ENCODE results near the gene PSORS1C2.
A peak's percentile ranks its signal among the peaks of the same experiment; 100 is the strongest.

The PSORS1C2 gene

GRCh38 chr6:31111712-31112111 lies 27.2 kb downstream of the PSORS1C2 start:
- no peak for DNase-seq

DNA sequence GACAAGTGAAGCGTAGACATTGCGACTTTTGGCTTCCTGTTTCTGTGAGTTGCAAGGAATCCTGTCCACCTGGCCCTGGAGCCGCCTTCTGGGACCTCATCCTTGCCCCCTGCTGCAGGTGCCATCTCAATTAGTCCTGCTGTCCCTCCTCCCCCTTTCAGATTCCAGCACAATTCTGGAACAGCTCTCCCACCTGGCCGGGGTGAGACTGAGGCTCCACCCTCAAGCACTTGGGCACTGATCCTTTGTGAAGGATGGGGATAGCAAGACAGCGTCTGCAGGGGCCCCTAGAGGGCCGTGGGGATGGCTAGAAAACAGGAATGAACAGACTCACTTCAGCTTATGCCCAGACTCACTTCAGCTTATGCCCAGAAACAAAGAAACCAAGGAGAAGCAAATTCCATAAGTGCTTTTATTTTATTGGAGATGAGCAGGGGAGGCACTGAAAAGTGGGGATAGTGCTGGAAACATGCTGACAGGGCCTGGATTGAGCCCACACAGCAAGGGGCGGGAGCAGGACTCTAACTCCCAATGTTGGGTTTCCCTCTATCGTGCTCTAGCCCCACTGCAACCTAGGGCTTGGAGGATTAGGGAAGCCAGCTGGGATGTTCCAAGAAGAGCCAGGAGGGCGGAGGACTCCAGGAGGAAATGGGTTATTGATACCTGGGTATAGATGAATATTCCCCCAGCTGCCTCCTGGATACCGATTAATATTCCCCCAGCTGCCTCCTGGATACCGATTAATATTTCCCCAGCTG lies 27.9 kb downstream of the PSORS1C2 start:
- DNase-seq = peak; percentile 29

- no peak for DNase-seq
Measured at GRCh38 chr6:31107052-31107451, 31.8 kb downstream of the PSORS1C2 start.

DNA sequence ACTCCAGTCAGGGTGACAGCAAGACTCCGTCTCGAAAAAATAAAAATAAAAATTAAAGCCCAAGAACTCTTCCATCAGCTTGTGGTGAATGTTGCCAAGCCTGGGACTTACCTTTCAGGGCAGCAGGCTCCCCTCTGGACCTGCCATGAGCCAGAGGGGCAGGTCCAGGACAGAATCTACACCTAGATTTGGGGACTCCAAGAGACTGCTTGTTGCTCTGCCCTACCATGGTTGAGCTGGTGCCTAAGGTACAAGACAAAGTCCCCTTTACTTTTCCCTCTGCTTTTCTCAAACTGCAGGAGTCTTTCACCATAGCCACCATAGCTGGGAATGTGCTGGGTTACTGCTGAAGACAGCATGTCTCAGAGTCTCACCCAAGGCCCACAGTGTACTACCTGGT lies 35.7 kb downstream of the PSORS1C2 start:
- no peak for DNase-seq

DNA sequence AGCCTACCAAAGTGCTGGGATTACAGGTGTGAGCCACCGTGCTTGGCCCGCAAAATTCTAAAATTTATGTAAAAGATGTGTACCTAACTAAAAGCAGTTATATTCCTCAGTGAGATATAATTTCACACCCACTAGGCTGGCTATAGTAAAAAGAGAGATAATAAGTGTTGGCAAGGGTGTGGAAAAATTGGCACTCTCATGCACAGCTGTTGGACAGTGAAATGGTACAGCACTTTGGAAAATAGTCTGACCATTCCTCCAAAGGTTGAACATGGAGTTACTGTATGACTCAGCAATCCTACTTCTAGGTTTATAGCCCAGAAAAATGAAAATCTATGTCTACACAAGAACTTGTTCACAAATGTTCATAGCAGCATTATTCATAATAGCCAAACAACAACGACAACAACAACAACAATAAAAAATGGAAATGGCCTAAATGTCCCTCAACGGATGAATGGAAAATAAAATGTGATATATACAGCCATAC lies 40.4 kb downstream of the PSORS1C2 start:
- DNase-seq = no peak

GRCh38 chr6:31096656-31097055 lies 42.2 kb downstream of the PSORS1C2 start:
- no peak for DNase-seq

- DNase-seq = no peak
Measured at GRCh38 chr6:31096215-31096614, 42.7 kb downstream of the PSORS1C2 start.

DNA sequence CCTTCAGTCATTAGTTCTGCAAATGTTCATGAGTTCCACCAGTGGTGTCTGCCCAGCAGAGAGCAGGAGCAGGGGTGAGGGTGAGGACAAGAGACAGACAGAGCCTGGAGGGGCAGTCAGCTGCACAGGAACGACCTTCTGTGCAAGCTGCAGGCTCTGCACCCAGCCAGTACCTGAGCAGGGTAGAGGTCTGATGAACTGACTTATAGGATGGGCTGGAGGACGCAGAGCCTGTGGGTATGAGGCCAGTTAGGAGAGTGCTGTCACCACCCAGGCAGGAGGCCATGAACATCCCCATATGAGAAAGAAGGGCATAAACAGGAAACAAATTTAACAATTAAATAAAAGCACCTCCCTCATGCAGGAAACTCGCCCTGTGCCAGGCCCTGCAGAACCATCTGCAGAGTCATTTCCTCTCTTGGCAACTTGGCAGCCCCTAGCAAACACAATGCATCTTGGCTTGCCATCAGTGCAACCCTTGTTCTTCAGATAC lies 44.4 kb downstream of the PSORS1C2 start:
- DNase-seq = no peak

DNA sequence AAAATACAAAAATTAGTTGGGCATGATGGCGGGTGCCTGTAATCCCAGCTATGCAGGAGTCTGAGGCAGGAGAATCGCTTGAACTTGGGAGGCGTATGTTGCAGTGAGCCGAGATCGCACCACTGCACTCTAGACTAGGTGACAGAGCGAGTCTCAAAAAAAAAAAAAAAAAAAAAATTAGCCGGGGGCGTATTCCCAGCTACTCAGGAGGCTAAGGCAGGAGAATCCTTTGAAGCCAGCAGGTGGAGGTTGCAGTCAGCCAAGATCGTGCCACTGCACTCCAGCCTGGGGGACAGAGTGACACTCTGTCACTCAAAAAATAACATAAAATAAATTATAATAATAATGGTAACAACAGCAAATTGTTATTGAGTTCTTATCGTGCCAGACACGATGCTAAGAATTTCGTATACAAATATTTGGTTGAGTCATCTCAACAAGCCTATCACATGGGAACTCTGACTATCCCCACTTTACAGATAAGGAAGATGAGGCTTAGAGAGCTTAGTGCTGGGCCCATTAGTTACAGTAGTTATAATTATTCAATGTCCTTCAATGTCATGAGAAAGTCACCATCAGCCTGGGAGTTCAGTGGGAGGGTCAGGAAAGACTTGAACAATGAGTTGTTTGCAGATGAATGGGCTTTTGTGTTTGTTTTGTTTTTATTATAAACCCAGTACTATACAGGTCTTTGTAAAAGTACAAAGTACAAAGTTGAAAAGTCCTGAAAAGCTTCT lies 45.9 kb downstream of the PSORS1C2 start:
- no peak for DNase-seq

DNA sequence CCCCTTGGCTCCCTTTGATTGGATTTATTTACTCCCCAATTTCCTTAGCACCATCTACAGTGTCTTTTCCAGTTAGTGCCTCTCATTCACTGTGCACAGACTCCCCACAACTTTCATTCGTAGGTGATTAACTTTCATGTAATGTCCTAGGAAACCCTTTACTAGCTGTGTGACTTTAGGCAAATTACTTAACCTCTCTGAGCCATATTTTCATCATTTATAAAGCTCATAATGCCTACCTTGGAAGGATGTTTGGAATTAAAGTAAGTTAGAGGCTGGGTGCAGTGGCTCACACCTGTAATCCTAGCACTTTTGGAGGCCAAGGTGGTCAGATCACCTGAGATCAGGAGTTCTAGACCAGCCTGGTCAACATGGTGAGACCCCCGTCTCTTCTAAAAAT lies 46.6 kb downstream of the PSORS1C2 start:
- no peak for DNase-seq

- DNase-seq = no peak
Measured at GRCh38 chr6:31091680-31092079, 47.2 kb downstream of the PSORS1C2 start.

DNA sequence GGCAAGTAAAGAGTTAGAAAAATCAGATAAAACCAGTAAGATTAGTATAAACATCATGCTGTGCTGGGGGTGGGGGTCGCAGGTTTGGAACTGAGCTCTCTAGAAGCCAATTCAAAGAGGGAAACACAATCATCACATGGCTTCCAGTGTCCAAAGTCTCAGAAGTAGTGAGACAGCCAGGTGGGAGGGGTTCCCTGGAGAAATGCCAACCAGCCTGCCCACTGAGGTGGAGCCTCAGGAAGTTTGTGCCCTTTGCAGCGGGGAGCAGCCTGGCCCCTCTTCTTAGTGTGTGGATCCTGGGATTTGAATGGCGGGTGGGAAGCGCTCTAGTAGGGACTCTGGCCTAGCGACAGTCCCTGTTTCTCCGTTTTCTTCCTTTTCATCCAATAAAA lies 47.9 kb downstream of the PSORS1C2 start:
- no peak for DNase-seq

GRCh38 chr6:31090275-31090972 lies 48.4 kb downstream of the PSORS1C2 start:
- no peak for DNase-seq
